HepG2 (cell line): Measurements from ENCODE around the gene ATP8A1. TPM values are rescaled to one million over a fixed set of nuclear protein-coding genes. Genes with fewer than 3 reads are reported as not detected.

ENCODE experiments used
- ATAC-seq: fragments of 200-7000 bp; cut with Tn5 transposase; 3 replicates; pipeline ENCODE4 v1.9.1; 2020; ENCODE audit warnings: mild to moderate bottlenecking, moderate library complexity
- BruUV-seq: library from RNA; stranded (reverse); fragments of 400-500 nt; replicated peaks from 2 replicates; lab custom pipeline; 2021; lab: Mats Ljungman, UMichigan
- CTCF ChIA-PET: fragments of 300-600 bp; formaldehyde crosslinking; extraction: SDS; loops from one replicate; lab custom pipeline; 2021; ENCODE audit warnings: low total read pairs, inconsistent platforms, low intra/inter-chr PET ratio; lab: Yijun Ruan, JAX
- POLR2A ChIA-PET: fragments of 350-600 bp; sonication (Branson Sonifier 250); formaldehyde crosslinking; loops from one replicate; lab custom pipeline; 2020; ENCODE audit warnings: antibody characterized with exemption, inconsistent platforms; lab: Yijun Ruan, JAX
- DNase-seq: peaks from one replicate; pipeline ENCODE4 v3.0.0-alpha.2; 2015; ENCODE audit warnings: low spot score
- FAIRE-seq: peaks from 3 replicates; lab custom pipeline; 2011; peaks lifted over from hg19 to GRCh38; lab: Jason Lieb, UNC
- H2AFZ ChIP-seq: one replicate; pipeline ENCODE4 v1.6.1; 2011; ENCODE audit warnings: low read length, inconsistent platforms
- H3K27ac ChIP-seq: fragments of 300-600 bp; 3 replicates; pipeline ENCODE4 v1.8.0; 2011; ENCODE audit warnings: mixed run types, mild to moderate bottlenecking, mixed read lengths, low read length, inconsistent platforms; ENCODE audit not compliant: insufficient read depth; ENCODE audit errors: extremely low read length
- H3K27me3 ChIP-seq, 2 experiments: fragments of 200-600 bp in 1 of 2; 2 replicates in 1 of 2; 3 replicates in 1 of 2; pipeline versions ENCODE4 v1.6.0 to v1.8.0; 2011; ENCODE audit warnings: low read length in 2 of 2, mild to moderate bottlenecking in 2 of 2, moderate library complexity in 2 of 2, inconsistent platforms in 1 of 2; ENCODE audit not compliant: insufficient read depth in 2 of 2, control insufficient read depth in 1 of 2
- H3K36me3 ChIP-seq, 2 experiments: fragments of 200-600 bp in 1 of 2; replicated peaks in 1 of 2; 2 replicates in 1 of 2; 3 replicates in 1 of 2; pipeline versions ENCODE4 v1.5.1 to v1.8.0; 2011; ENCODE audit warnings: low read length in 2 of 2, inconsistent platforms in 1 of 2; ENCODE audit not compliant: insufficient read depth in 2 of 2, control insufficient read depth in 1 of 2
- H3K4me1 ChIP-seq: 2 replicates; pipeline ENCODE4 v1.5.1; 2012; ENCODE audit warnings: low read length, inconsistent platforms; ENCODE audit not compliant: insufficient read depth
- H3K4me2 ChIP-seq: 2 replicates; pipeline ENCODE4 v1.6.0; 2011; ENCODE audit warnings: low read depth, low read length, inconsistent platforms
- H3K4me3 ChIP-seq, 3 experiments: fragments of 200-600 bp in 1 of 3; sonication (generic), shearing (Covaris generic) in 1 of 3; replicated peaks in 1 of 3; 2 replicates each; pipeline ENCODE4 v1.5.1; 2011 to 2016; ENCODE audit warnings: low read length in 3 of 3, inconsistent platforms in 2 of 3, low read depth in 2 of 3, mild to moderate bottlenecking in 2 of 3, control low read depth in 1 of 3, mixed read lengths in 1 of 3; ENCODE audit not compliant: insufficient read depth in 1 of 3
- H3K79me2 ChIP-seq: one replicate; pipeline ENCODE4 v1.6.1; 2011; ENCODE audit warnings: low read length, inconsistent platforms; ENCODE audit not compliant: insufficient read depth
- H3K9ac ChIP-seq: 2 replicates; pipeline ENCODE4 v1.6.0; 2011; ENCODE audit warnings: mild to moderate bottlenecking, low read depth, low read length, inconsistent platforms; ENCODE audit not compliant: insufficient read depth
- H3K9me3 ChIP-seq: 2 replicates; pipeline ENCODE4 v1.5.1; 2012; ENCODE audit warnings: mild to moderate bottlenecking, low read length
- H4K20me1 ChIP-seq: 2 replicates; pipeline ENCODE4 v1.6.0; 2011; ENCODE audit warnings: inconsistent platforms, mild to moderate bottlenecking, low read length, moderate library complexity; ENCODE audit not compliant: insufficient read depth
- GABPA ChIP-seq, 2 experiments: IDR thresholded peaks; 2 replicates each; pipeline ENCODE4 v1.6.1; 2011 to 2016; ENCODE audit warnings: low read depth in 2 of 2, low read length in 1 of 2, missing biosample characterization in 1 of 2, missing genetic modification characterization in 1 of 2
- MAFF ChIP-seq: IDR thresholded peaks from 2 replicates; pipeline ENCODE4 v1.6.1; 2011; ENCODE audit warnings: low read depth, low read length, improper control_type of control experiment
- MAFK ChIP-seq, 2 experiments: IDR thresholded peaks in 1 of 2; conservative IDR thresholded peaks in 1 of 2; 2 replicates each; pipeline ENCODE4 v1.6.1; 2011; ENCODE audit warnings: improper control_type of control experiment in 2 of 2, low read length in 2 of 2
- MYNN ChIP-seq: sonication (generic); formaldehyde crosslinking; IDR thresholded peaks from 2 replicates; pipeline ENCODE4 v1.4.0; 2020; ENCODE audit warnings: mild to moderate bottlenecking, low read depth, missing genetic modification reagents
- NRL ChIP-seq: sonication (generic); formaldehyde crosslinking; IDR thresholded peaks from 2 replicates; pipeline ENCODE4 v1.5.0; 2020; ENCODE audit warnings: missing genetic modification reagents, mild to moderate bottlenecking, moderate library complexity, borderline replicate concordance
- SMARCE1 ChIP-seq: fragments of 450-650 bp; IDR thresholded peaks from 2 replicates; pipeline ENCODE4 v1.6.1; 2017; ENCODE audit warnings: borderline replicate concordance
- ZFP82 ChIP-seq: sonication (generic); formaldehyde crosslinking; IDR thresholded peaks from 2 replicates; pipeline ENCODE4 v1.5.1; 2020; ENCODE audit warnings: mild to moderate bottlenecking, missing genetic modification reagents, borderline replicate concordance
- ZNF281 ChIP-seq: sonication (generic); formaldehyde crosslinking; IDR thresholded peaks from 2 replicates; pipeline ENCODE4 v1.4.0; 2020; ENCODE audit warnings: missing genetic modification reagents, borderline replicate concordance
- ZNF598 ChIP-seq: sonication (generic); formaldehyde crosslinking; IDR thresholded peaks from 2 replicates; pipeline ENCODE4 v1.5.1; 2020; ENCODE audit warnings: mild to moderate bottlenecking, missing genetic modification reagents, borderline replicate concordance
- WGBS: methylation state at CpG from one replicate; pipeline ENCODE4 v1.1.6; 2017; ENCODE audit warnings: low lambda C conversion rate; 5-methylcytosine and 5-hydroxymethylcytosine counted together
- in situ Hi-C: cut with HindIII; loops from 2 replicates; pipeline ENCODE4 v1.10.0; 2017; ENCODE audit warnings: low pct_unique_long_range_greater_than_20kb; ENCODE audit not compliant: extremely low pct_ligation_motif_present
- intact Hi-C: fragments of 100-400 bp; cut with micrococcal nuclease; formaldehyde crosslinking; loops from one replicate; pipeline ENCODE4 v1.10.0; 2022; ENCODE audit not compliant: unreplicated experiment
- polyA plus RNA-seq, 8 experiments: library from polyadenylated mRNA; depleted of rRNA in 3 of 8; stranded (reverse) in 7 of 8; unstranded in 1 of 8; fragments of >200 nt; fragmentation: Illumina TruSeq in 4 of 8; extraction: Trizol in 4 of 8; gene quantifications; 2 replicates each; pipeline versions ENCODE4 v1.2.1 to v1.2.3, GENCODE V29; 2011 to 2016; ENCODE audit warnings: low read depth in 4 of 8, missing spikeins in 1 of 8, mixed read lengths in 1 of 8; ENCODE audit not compliant: insufficient read depth in 1 of 8
- total RNA-seq, 5 experiments: library from RNA; depleted of rRNA; stranded (reverse); fragments of >200 nt; fragmentation: Illumina TruSeq; extraction: Trizol; gene quantifications; 2 replicates each; pipeline ENCODE4 v1.2.3, GENCODE V29; 2016; ENCODE audit warnings: low read depth in 1 of 5

The ATP8A1 gene
- total and polyA plus RNA-seq, 2 of the 13 experiments (the other 11 are each of a cell fraction or from before 2014, with no cell fraction given): 1.7 to 6.2 TPM

GRCh38 chr4:42608551-42608950 is 48.4 kb downstream of the ATP8A1 start:
- Histone ChIP-seq H3K4me2 (no peak overlapping the region), H3K4me3 (no peak overlapping the region), H3K4me1 (no peaks in the 10 kb centered on the region), H4K20me1 (no peaks in the 10 kb centered on the region), H2AFZ (no peak overlapping the region), H3K27me3 (no peaks in the 10 kb centered on the region), H3K27ac (no peak overlapping the region)
- ATAC-seq (no peak), DNase-seq (no peak)
- CTCF ChIA-PET: no interaction called here
- in situ Hi-C loops (no loop called here), intact Hi-C loops (no loop called here)
- POLR2A ChIA-PET: no interaction called here
- 92% methylated on average over 2 of the region's 3 CpGs for WGBS
- no peak for TF ChIP-seq GABPA (IDR thresholded peaks at IDR 0.05; ENCODE audit: low read depth, low read length)
- TF ChIP-seq GABPA (CRISPR knock-in tag; IDR thresholded peaks at IDR 0.05; ENCODE audit: low read depth): no peak
- TF ChIP-seq SMARCE1: no peak
- TF ChIP-seq ZFP82 (CRISPR knock-in tag): no peak
- no peak for TF ChIP-seq MYNN (CRISPR knock-in tag)
- peak; percentile 91 for TF ChIP-seq MAFF
- no peak for TF ChIP-seq ZNF281 (CRISPR knock-in tag)
- TF ChIP-seq MAFK (conservative IDR thresholded peaks at IDR 0.05 in 1 of 2, IDR thresholded peaks at IDR 0.05 in 1 of 2; ENCODE audit: low read length in 2 of 2): peak; percentile 84 to 95
- no peak for TF ChIP-seq ZNF598 (CRISPR knock-in tag)
- no peak for TF ChIP-seq NRL (CRISPR knock-in tag)
- TF ChIP-seq, all 625 proteins: peak for 2
- Histone ChIP-seq H3K79me2 (no peaks in the 10 kb centered on the region), H3K9ac (no peak overlapping the region), H3K9me3 (no peaks in the 10 kb centered on the region), H3K36me3 (no peaks in the 10 kb centered on the region)
- no TSS peak for BruUV-seq
- FAIRE-seq: no peak
